ENCODE data around the gene EPX.

Gene EPX

DNA sequence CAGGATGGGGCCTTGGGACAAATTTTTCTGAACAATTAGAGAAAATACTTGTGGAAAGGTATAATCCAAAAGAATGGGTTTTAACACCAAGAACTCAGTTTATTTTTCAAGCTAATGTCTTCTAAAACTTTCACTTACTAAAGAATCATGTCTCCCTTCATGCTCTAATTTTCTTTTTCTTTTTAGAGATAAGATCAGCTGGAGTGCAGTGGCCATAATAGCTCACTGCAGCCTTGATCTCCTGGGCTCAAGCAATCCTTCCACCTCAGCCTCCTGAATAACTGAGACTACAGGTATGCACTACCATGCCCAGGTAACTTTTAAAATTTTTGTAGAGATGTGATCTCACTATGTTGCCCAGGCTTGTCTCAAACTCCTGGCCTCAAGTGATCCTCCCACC lies 38.9 kb upstream of the EPX start:
- no peak for DNase-seq (ENCODE audit: low read depth)
- TF ChIP-seq CTCF (IDR thresholded peaks at IDR 0.05; ENCODE audit: insufficient read depth, low read depth, low read length, missing control alignments), result no peak
- H3K4me3 ChIP-seq (ENCODE audit: low read depth, low read length), result no peak overlapping the region

GRCh38 chr17:58156839-58157803 lies 35.4 kb upstream of the EPX start:
- no peak for DNase-seq (ENCODE audit: low read depth)
- no peak for TF ChIP-seq CTCF (IDR thresholded peaks at IDR 0.05; ENCODE audit: insufficient read depth, low read depth, low read length, missing control alignments)
- H3K4me3 ChIP-seq (ENCODE audit: low read depth, low read length), result no peak overlapping the region

DNA sequence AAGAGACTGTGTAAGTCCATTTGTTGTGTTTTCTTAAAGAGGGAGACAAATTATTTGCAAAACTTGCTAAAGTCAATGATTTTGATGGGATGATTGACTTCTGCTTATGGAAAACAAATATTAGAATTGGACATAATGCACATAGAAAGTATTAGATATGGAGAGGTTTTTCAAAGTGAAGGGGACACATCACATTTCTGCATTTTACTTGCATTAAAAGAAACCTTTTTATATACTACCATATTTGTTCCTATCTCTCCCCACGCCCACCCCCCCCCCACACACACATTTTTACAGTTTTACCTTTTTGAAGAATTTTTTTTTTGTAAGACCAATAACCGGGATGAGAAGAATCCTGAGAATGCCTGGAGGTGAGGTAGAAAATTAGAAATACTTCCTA lies 34.3 kb upstream of the EPX start:
- H3K4me3 ChIP-seq (ENCODE audit: low read depth, low read length), result no peak overlapping the region
- no peak for DNase-seq (ENCODE audit: low read depth)
- no peak for TF ChIP-seq CTCF (IDR thresholded peaks at IDR 0.05; ENCODE audit: insufficient read depth, low read depth, low read length, missing control alignments)

DNA sequence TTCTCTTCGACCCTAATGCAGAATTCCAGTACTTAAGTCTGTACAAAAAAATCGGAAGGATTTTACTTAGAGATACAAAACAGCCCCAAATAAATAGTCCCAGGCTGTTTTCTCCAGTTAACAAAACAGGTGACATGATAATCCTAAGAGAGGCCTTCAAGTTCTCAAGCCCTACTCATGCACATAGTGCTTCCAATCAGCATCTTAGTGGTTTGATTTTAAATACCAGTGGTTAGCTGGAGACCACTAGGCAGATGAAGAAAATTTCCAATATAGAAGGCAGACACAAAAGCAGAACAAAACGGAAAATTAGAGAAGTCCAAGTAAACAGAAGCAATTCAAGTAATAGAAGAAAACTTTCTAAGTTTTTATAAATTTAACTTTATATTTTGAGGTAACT lies 31.0 kb upstream of the EPX start:
- no peak for TF ChIP-seq CTCF (IDR thresholded peaks at IDR 0.05; ENCODE audit: insufficient read depth, low read depth, low read length, missing control alignments)
- DNase-seq (ENCODE audit: low read depth), result no peak
- no peak overlapping the region for H3K4me3 ChIP-seq (ENCODE audit: low read depth, low read length)

DNA sequence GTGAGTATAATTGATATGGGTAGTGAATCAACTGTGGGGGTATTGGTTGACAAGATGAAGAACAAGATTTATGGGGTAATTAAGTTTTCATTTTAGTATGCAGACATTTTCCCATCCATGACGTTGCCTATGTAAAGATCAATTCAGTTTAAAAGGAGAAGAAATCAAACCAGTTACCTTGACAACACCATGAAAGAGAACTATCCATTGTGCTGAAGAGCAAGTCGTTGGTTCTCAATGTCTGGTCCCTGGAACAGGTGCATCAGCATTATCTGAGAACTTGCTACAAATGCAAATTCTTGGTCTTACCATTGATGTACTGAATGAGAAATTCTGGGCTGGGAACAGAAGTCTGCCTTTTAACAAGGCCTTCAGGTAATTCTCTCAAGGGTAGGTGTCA lies 26.5 kb upstream of the EPX start:
- no peak for TF ChIP-seq CTCF (IDR thresholded peaks at IDR 0.05; ENCODE audit: insufficient read depth, low read depth, low read length, missing control alignments)
- H3K4me3 ChIP-seq (ENCODE audit: low read depth, low read length), result no peak overlapping the region
- DNase-seq (ENCODE audit: low read depth), result no peak

DNA sequence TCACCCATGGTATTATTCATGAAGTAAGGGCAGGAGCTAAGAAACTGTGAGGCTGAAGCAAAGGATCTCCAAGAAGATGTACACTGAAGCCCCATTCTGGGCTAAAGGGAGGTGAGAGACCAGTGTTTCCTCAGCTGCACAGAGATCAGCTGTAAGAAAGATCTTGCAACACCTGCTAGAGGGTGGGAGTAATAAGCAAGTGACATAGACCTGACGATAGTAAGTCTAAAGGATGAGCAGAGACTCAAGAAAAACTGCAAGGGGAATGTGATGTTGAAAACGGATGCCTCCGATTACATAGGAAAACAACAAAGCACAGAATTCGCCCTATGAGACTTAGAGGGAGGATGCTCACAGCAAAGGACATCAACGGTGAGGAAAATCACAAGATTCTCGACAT lies 25.8 kb upstream of the EPX start, which contains the start of gene OR4D2:
Gene OR4D2, plus strand, starts transcription at position 301 of the 400 bp plus-strand sequence. CDS start 2,674 bp downstream, outside the sequence.
- no peak for TF ChIP-seq CTCF (IDR thresholded peaks at IDR 0.05; ENCODE audit: insufficient read depth, low read depth, low read length, missing control alignments)
- H3K4me3 ChIP-seq (ENCODE audit: low read depth, low read length), result no peak within 1 kb of the TSS
- no peak for DNase-seq (ENCODE audit: low read depth)
